EL (cell line): ENCODE results near the gene ARL5C.
A peak's percentile ranks its signal among the peaks of the same experiment; 100 is the strongest.

ENCODE experiments used
- DNase-seq: peaks from one replicate; pipeline ENCODE4 v3.0.0-alpha.2; 2016

ARL5C gene

DNA sequence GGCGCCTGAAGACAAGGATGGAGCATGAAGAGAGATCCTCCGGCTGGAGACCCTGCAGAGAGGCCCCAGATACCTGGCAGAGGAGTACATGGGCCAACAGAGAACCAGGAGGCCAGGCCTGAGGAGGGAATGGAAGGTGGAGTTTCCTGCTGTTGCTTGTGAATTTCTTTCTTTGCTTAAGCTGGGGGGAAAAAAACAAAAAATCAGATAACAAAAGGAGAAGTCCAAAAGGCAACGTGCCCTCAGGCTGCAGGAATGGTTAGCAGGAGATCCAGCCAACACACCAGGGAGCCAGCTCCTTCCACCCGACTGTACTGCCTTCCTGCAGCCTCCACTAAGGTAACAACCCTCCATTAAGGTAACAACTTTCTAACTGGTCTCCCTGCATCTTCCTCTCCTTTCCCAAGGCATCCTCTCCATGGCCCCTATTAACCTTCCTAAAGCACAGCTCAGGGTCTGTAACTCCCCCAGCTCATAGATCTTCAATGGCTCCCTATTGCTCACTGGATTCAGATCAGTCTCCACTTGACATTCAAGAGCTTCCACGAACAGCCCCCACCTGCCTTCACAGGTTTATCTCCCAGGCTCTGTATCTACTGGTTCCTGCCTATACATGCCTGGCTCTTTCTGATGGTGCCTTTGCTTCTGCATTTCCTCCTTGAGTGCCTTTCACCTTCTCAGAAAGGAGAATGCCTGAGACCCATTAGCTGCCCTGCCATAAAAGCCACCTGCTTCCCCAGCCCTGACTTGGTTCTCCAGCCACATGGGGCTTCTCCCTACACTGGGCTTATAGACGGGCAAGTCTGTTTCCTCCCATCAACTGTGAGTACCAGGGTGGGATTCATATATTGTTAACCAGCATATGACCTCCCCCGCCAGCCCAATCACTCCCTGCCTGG lies 725 bp upstream of the ARL5C start:
- DNase-seq = no peak

DNA sequence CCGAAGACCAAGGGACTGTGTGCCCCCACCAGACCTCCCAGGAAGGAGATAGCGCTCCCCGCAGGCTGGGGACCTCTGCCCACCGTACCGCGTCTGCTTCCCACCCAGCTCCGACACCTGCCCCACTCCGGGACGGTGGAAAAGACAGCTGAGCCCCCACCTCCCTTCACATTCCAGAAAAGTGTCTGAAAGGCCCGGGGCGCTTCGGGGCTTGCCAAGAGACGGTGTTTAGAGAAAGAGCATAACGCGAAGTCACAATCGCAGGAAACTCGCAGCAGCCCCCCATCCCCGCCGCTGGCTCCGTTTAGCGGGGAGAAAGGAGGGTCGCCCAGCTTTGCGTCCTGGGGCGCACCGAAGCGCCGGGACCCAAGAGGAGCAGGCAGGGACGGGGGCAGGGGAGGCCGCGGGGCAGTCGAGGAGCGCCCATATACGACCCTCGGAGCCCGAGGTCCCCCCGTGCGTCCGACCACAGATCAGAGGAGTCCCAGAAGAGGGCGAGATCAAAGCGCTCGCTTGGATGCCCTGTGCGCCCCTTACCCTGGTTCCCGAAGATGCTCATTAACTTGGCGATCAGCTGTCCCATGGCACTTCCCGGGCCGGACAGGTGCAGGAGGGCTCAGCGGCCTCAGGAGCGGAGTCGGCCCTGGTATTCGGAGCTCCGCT lies 652 bp downstream of the ARL5C start:
- no peak for DNase-seq

DNA sequence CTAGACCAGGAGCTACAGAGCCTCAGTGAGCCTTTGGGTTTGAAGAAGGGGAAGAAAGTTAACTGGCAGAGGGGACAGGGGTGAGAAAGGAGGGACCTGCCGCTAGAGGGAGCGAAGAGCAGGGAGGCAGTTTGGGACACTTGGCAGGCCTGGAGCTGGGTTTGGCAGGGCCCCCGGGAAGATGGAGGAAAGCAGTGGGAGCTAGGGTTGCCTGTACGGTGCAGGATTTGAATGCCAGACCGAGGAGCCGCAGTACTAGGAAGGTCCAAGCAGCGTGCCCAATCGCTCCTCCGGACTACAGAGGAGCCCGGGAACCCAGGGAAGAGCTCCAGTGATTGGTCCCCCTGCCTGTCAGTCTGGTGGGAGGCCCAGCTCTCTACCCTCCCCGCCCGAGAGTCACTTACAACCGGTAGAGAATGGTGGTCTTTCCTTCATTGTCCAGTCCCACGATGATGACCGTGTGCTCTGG lies 1.3 kb downstream of the ARL5C start:
- peak; percentile 95 for DNase-seq

DNA sequence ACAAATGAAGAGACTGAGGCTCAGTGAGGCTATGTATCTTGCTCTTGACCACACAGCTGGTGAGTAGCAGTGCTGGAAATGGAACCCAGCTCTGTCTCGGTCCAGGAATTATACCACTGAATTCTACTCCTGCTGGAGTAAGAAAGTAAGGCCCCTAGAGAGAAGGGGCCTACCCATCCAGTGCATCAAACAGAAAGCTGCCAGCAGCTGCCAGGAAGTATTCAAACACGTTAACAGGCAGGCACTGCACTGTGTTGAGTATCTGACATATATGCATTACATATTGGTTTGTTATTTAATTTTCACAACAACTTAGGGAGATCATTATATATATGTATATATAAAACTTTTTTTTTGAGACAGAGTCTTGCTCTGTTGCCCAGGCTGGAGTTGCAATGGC lies 4.0 kb downstream of the ARL5C start:
- no peak for DNase-seq

DNA sequence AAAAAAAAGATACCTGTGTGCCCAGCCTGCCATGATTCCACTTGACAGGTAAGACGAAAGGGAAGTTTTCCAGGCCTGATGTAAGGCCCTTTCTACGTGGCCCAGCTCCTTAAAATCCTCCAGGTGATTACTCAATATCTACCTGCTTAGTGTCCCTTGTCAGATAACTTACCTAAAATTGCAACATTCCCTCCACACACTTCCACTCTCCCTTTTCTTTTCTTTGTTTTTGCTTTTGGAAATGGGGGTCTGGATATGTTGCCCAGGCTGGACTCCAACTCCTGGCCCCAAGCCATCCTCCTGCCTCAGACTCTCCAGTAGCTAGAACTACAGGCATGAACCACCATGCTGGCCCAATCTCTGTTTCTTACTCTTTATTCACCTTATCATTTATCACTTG lies 7.3 kb downstream of the ARL5C start:
- no peak for DNase-seq

DNA sequence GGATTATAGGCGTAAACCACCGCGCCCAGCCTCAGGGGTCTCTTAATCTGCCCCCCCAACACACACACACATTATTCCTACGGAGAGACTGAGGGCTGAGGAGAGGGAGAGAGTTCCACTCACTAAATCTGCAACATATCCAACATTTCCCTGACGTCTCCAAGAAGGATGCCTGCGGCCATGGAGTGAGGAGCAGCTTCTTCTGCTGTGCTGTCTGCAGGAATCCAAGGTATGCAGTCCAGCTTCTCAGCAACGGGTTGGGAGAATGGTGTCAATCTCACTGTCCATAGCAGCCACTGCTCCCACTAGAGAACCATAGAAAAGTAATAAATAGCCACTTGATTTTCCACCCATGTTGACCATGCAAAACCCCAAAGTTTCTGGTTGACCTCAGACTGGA lies 9.5 kb downstream of the ARL5C start:
- DNase-seq = peak; percentile 55

DNA sequence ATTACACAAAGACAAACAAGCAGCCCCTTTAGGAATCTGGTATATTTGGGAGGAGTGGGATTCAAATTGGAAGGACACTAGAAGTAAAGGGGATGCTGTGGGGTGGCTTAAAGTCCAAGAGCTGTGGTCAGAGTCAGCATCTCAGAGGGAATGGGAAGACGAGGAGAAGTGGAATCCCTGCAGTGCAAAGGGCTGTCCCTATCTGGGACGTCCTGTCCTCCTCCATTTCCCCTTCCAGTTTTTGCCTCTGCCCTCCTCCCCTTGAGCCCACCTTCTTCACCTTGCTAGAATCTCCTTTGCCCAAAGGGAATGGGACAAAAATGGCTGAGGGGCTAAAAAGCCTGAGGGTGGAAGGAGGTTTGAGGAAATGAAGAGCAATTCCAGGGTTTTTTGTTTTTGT lies 10.3 kb downstream of the ARL5C start:
- no peak for DNase-seq

DNA sequence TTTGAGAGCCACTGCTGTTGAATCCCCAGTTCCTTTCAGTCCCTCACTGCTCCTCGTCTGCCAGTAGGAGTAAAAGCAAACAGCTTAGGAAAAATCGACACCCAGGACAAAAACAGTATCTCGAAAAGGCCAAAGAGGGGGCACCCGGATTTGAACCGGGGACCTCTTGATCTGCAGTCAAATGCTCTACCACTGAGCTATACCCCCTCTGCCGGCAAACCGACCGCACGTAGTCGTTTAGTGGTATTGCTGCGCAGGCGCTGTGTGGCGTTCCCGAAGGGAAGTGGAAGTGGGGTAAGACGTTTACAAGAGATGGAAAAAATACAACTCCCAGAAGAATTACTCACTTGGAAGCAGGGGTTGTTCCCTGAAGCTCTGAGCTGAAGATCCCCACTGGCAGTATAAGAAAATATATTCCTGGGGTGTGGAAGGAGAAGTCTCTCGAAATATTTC lies 12.3 kb downstream of the ARL5C start:
- peak; percentile 92 for DNase-seq

DNA sequence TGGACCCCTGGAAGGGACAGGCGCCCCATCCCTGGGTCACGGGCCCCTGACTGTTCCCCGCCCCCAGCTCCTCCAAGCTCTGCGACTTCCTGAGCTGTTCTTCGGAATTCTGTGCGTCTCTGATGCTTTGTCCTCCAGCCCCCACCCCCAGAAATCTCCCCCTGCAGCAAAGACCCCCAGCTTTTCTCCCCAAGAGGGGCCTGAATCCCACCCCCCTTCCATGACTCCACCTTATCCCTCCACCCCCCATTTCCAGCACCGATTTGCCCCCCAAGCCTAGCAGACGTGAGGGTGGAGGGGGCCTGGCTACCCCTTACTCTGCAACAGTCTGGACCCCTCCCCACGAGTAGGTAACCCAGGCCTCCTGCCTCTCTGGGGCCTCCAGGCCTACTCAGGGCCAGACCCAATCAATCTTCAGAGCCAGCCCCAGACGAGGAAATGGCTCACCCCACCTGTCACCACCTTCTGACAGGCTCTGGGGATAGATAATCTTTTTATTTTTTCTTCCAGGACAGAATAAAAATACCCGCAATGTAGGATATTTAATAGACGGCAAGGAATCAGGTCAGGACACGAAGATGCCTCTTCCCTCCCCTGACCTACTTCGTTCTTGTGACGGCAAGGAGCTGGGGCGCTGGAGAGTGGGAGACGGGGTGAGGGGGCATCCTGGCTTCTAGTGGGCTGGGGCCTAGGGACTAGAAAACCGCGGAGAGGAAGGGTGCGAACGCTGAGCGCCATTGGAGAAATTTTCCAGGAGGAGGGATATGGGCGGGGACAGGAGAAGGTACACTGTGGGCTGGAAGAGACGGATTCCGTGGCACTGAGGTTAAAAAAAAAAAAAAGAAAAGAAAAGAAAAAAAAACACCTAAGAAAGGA lies 13.8 kb downstream of the ARL5C start:
- no peak for DNase-seq

DNA sequence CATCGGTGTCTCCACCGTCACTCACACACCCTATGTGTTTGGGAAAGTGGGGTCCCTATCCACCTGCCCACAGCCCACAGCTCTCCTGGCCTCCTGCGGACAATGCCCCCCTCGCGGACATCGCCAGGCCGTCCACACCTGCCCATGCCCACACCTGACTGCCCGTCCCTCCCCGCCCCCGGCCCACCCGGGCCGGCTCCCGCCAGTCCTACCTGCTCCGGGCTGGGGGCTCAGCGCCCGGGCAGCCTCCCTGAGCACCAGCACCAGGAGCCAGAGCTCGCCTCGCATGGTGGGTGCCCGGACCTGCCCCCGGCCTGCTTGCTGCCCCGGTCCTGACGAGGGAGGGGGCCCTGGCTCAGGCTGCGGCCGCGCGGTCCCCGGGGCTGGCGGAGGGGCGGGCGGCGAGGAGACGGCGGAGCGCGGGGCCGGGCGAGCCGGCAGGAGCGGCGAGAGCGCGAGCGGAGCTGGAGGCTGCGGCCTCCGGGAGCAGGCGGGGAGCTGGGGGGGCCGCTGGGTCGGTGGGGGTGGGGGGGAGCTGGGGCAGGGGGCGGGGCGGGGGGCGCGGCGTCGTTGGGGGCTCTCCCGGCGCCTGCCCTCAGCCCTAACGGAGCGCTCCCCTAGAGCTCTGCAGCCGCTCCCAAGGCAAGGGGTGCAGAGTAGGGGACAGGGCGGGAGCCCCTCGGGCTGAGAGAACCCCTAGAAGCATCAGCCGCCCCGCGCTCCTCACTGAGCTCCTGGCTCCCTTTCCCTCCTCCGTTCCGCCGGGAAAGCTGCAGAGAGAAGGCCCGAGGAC lies 14.6 kb downstream of the ARL5C start, which contains the start of gene PLXDC1:
Gene PLXDC1 (minus strand): TSS at position 488 of the 793 bp plus-strand sequence. CDS start 200 bp downstream, at position 288.
- no peak for DNase-seq

DNA sequence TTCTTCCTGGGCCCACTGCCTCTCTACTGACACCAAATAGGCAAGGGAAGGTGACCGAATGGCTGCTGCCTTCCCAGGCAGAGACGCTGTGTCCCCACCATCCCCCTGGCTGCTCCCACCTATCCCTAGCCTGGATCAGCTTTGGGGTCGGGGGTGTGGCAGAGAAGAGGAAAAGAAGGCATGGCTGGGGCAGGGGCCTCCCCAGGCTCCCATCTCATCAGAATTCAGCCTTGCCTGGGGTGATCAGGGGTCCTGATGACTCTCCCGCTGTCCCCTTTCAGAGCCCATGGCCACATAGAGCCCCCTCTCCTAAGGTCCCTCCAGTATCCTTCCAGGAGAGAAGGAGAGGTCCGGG lies 15.2 kb downstream of the ARL5C start:
- DNase-seq = no peak

DNA sequence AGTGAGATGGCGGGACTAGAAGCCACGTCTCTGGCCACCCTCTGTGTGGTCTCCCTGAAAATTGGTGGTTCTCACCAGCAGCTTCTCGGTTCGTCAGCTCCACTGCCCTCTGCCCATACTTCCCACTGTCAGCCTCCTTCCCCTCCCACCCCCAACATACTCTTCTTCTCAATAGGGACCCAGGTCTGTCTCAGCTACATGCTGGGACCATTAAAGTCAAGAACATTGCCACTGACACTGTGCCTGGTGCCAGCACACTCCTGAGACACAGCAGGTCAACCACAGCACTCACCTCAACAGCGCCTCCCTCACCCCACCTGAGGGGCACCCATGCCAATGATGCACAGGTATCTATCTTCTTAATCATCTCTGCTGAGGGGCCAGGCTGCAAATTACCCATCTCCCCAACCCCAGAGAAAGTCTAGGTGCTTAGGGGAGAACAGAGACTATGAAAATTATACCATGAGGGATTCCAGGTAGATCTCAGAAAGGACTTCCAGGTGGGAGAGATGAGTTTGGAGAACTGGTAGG lies 15.8 kb downstream of the ARL5C start:
- no peak for DNase-seq

DNA sequence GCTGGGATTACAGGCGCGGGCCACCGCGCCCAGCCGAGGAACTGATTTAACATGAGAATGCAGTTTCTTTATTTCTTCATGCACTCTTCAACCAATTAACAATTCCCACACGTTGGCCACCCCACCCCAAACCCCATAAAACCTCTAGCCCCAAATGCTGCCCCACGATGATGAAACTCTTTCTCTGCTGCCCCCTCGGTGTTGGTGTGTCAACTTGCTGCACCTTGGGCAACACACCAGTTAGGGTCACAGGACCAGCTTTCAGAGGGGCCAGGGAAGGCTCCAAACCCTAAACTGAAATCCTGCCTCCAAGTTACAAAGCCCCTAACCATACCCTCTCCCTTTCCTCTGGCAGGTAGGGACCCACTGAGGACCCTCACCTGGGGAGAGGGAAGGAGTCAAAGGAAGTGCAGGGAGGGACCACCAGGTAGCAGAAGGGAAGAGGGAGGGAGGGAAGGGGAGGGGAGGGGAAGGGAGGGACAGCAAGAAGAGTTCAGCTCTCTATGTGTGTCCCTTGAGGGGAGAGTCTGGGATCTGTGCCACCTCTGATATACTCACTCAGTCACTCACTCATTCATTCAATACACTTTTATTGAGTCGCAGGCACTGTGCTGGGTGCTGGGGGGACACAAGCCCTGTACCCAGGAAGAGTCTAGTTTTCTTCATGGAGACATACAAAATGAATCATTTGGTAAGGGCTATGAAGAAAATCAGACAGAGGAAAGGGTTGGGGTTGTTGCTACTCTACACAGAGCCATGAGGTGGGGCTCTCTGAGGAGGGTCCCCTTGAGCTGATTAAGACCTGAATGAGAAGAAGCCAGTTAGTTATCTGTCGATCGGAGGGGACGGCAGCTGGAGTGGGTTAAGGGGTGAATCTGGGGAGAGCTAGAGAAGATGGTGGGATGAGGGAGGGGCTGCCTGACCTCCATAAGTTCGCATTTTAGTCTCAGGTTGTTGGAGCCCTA lies 18.5 kb downstream of the ARL5C start:
- DNase-seq = no peak

DNA sequence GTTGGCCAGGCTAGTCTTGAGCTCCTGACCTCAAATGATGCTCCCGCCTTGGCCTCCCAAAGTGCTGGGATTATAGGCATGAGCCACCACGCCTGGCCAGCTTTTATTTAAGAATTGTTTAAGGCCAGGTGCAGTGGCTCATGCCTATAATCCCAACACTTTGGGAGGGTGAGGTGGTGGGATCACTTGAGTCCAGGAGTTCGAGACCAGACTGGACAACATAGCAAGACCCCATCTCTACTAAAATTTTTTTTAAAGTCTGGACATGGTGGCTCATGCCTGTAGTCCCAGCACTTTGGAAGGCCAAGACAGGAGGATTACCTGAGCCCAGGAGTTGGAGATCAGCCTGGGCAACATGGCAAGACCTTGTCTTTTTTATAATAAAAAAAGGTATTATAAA lies 19.7 kb downstream of the ARL5C start:
- no peak for DNase-seq

DNA sequence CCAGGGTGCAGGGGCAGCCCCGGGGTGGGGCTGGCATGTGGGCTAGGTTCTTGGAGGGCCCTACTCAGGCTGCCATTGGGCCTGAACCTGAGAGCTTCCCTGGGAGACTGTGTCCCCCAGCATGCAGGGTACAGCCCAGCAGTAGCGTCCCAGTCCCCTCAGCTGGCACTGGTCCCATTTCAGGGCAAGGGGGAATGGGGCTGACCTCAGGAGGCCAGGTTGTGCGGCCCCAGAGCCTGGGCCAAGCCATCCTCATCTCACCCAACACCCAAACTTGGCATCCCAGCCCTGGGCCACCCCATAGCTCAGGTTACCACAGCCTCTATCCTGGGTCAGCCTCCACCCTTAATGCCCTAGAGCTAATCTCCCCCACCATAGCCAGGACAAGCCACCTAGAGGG lies 20.8 kb downstream of the ARL5C start:
- no peak for DNase-seq

DNA sequence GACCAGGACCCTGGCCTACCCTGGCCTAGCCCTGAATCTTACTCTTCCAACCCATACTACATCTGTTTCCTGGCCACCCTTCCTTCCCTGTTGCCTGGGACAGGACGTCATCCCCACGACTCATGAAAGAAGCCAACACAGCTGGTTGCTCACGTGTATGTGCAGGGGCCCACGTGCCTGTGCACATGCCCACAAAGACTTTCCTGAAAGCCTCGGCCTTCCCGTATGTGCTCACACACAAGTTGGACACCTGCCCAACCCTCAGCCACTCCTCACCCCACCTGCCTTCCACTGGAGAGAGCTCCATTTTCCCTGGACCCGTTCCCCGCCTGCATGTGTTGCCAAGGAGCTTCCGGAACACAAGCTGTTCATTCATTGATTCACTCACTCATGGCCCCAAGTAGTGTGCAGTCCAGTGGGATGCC lies 21.5 kb downstream of the ARL5C start:
- DNase-seq = peak; percentile 75

DNA sequence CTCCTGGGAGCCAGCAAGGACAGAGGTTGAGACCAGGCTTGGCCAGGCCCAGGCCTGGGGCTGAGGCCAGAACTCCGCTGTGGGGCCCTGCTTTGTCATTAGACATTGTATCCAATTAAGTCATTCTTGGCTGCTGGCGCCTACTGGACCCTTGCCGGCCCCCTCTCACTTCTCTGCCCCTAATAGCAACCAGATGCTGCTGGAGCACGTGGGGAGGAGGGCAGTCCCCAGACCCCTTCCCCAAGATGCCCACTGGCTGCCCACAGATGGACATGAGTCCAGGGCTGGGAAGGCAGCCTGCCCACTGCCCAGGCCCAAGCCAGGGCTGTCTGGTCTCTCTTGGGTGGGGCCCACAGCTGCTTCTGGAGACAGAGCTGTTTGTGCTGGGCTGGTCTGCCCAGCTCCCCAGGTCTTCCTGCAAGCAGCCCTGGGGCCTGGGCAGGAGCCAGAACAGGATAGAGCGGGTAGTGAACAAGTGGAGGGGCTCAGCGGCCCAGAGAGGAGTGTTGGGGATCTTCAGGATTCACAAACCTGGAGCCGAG lies 22.3 kb downstream of the ARL5C start:
- no peak for DNase-seq

DNA sequence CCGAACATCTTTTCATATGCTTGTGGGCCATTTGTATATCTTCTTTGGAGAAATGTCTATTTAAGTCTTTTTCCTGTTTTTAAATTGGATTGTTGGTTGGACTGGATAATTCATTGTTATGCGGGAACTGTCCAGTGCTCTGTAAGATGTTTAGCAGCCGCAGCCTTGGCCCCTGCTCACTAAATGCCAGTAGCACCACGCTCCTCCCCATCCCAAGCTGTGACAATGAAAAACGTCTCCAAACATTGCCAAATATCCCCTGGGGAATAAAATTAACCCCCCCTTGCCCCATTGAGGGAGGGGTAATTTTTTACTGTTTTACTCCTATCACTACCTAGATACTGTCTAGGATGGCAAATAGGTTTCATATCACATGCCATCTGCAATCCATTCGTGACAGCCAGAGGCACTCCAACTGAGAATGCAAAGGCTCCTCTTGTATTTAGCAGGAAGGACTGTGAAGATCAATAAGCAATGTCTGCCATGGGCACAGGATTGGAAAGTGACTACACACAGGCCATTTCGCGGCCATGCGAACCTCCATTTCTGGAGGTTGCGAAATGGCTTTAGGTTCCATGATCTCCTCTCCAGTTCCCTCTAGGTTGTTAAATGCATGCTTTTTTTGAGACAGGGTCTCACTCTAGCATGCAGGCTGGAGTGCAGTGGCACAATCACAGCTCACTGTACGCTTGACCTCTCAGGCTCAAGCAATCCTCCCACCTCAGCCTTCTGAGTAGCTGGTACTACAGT lies 23.9 kb downstream of the ARL5C start:
- DNase-seq = no peak

DNA sequence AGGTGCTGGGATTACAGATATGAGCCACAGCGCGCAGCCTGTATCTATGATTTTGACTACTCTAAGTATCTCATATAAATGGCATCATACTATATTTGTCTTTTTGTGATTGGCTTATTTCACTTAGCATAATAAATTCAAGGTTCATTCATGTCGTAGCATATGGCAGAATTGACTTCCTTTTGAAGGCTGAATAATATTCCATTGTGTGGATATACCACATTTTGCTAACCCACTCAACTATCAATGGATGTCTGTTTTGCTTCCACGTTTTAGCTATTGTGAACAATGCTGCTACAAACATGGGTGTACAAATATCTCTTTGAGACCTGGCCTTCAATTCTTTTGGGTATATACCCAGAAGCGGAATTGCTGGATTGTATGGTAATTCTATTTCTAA lies 24.7 kb downstream of the ARL5C start:
- no peak for DNase-seq

DNA sequence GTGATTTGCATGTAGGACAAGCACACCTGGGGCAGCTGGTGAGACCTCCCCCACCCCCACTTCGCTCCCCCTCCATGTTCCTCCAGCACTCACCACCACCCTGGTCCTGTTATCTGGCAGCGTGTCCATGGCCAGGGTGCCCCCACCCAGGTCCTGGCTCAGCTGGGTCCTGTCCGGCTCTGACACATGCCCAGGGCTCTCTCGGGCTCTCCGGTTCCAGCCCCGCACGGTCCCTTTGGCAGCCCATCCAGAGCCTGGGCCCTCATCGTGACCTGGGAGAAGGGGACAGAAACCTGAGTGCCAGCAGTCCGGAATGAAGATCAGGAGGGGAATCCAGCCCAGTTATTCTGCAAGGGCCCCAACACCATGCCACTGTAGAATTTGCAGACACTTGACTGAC lies 26.4 kb downstream of the ARL5C start:
- DNase-seq = no peak
